Measurements from ENCODE around the gene CEP41. TPM values are rescaled to one million over a fixed set of nuclear protein-coding genes. Genes with fewer than 3 reads are reported as not detected.

CEP41 gene
- total RNA-seq, 1 donor from 2014 or later = 23.5 TPM

DNA sequence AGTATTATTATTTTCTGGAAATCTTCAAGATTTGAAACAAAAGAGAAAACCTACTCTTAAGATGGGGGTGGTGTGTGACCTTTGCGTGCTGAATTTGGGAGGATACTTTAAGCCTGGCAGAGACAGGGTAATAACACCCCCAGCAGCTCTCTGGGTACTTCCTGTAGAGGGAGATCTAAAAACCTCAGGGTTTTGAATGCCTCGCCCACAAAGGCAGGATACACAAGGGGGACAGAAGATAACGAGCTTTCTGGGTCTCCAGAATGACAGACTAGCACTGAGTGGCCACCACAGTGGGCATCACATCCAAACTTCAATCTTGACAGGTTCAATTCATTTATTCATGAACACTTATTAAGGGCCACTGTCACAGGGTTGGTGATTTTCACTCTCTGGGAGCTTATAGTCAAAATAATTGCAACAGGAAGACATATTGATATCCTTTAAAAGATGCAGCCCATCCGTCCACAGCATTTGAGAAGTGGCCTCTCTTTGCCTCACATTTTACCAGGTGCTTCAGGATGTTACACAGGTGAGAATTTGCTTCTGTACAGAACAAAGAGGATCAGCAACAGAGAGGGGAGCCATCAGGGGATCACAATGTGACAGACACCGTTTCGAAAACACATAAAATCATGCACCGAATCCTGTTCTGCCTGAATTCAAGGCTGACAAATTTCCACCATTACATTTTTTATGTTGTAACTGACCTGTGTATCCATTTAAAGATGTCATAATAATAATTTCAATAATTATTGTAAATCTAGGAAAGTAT lies 46.2 kb downstream of the CEP41 start:
- intact Hi-C loops (cut with micrococcal nuclease) = loop anchor here (2.0 to 10.0 kb wide), 2 partner anchors 20 to 50 kb away; partner anchors contain the start of gene CEP41

DNA sequence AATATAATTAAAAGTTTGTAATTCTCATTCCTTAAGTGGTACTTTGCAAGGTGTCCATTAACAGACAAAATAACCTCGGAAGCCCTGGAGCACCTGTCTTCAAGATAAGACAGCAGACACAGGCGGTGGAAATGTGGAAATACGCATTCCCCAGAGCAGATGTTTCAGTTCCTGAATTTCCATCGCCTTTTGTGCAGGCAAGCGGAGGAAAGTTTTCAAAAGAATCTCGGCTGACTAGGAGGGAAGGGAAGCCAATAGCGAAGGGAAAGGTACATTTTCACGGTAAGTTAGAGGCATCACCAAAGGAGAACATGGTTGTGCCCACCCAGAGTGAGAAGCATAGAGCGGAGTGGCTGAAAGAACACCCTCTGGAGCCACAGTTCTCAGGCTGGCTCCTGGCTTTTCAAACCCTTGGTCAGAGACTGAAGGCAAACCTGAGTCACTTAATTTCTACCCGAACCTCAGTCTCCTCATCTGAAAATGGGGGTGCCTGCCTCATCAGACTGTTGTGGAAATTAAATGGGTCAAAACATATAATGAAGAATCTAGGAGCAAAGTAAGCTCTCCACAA lies 46.9 kb downstream of the CEP41 start:
- intact Hi-C loops (cut with micrococcal nuclease) = loop anchor here (2.0 to 10.0 kb wide), 2 partner anchors 21 to 51 kb away; partner anchors contain the start of gene CEP41

DNA sequence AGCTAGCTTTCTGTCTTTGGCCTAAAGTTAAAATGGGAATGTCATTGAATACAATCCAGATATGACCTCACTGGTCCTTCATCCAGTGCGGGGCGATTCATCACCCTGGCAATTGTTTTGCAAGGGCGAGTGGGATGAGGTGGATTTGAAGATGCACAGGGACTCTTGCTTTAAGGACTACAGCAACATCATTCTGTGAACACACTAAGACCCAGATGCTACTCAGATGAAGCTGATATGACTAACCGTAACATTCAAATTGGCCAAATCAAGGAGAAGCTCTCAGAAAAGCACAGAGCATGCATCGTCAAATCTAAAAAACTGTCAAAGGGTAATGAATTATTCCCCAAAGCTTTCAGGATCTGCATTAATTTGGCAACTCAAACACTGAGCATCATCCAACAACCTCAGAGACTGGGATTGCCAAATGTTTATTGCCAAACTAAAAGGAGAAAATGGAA lies 47.7 kb downstream of the CEP41 start:
- intact Hi-C loops (cut with micrococcal nuclease) = loop anchor here (10.0 kb wide), 1 partner anchor 52 kb away; the partner anchor contains the start of gene CEP41

DNA sequence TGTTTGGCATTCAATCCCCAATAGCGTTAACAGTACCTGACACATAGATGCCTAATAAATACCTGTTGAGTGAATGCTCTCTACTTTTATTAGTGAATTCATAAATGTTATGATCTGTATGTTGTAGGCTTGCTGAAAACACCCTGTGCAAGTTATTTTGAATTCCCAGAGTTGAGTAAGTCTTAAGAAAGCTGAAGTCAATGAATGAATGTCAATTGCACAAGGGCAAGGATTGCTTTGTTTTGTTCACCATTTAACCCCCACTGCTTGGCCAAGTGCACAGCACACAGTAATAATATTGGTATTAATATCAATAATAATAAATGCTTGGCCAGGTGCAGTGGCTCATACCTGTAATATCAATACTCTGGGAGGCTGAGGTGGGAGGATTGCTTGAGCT lies 50.3 kb downstream of the CEP41 start:
- intact Hi-C loops (cut with micrococcal nuclease) = loop anchor here (10.0 kb wide), 1 partner anchor 54 kb away; the partner anchor contains the start of gene CEP41

DNA sequence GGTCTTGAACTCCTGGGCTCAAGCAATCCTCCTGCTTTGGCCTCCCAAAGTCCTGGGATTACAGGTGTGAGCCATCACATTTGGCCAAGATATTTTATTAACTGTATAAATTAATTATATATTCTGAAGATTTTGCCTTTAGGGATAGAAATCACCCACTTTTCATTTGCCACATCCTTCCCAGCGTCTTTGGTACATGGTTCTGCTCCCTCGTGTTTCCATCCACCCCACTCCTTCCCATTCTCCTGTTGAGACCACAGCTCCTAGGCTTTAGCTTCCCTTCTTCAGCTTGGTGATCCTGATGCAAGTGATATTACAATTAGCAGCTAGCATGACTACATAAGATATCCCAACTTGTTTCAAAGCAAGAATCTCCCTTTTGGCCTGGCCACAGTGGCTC lies 52.1 kb downstream of the CEP41 start:
- intact Hi-C loops (cut with micrococcal nuclease) = no loop called here

DNA sequence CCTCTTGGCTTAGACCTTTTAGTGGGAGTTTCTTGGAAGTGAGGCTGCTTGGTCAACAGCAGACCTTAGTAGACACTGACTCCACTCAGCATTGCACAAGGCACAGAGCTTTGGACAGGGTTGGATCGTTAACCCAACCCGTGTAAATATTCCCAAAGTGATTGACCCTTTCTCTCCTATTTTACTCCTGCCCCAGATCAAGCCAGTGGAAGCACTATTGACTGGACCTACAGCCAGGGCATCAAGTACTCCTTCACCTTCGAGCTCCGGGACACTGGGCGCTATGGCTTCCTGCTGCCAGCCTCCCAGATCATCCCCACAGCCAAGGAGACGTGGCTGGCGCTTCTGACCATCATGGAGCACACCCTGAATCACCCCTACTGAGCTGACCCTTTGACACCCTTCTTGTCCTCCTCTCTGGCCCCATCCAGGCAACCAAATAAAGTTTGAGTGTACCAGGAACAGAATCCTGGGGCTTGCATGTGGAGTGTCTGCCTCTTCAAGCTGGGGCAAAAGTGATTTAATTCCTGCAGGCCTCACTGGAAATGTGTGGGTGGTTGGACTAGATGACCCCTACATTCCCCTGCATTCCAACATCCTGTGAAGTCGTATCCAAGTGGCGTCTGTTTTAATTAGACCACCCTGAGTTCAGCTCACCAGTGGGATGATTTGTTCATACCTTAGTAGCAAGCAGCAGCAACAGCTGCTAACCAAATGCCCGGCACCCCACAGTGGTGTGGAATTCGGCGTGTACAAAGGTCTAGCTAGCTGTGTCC lies 53.0 kb downstream of the CEP41 start:
- intact Hi-C loops (cut with micrococcal nuclease) = no loop called here

DNA sequence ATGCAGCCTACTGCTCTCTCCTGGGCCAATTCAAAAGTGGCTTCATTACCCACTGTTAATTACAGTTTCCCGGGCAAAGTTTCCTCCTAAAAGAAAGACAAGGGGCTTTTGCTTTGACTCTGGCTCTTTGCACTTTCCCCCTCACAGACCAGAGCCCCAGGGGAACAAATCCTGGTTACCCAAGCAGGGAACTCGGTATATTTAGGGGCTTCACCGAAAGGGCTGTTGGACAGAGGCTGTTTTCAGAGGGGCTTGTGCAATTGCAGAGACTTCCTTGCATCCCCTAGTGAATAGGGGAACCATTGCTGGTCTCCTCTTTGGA lies 53.5 kb downstream of the CEP41 start:
- intact Hi-C loops (cut with micrococcal nuclease) = no loop called here

DNA sequence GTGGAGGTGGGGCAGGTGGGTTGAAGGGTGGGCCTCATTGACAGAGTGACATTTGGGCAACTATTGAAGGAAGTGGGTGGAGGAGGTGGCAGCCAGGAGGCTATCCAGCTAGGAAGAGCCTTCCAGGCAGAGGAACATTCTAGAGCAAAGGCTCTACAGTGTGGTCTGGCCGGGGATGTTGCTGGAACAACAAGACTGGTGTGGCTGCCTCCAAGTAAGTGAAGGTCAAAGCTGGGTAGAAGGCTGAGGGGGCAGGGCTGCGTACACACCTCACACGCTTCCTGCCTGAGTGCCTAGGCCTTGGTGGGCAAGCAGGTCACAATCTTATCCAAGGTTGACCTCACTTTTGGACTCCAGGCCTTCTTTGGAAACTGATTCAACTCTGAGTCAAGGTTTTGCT lies 53.9 kb downstream of the CEP41 start:
- intact Hi-C loops (cut with micrococcal nuclease) = no loop called here

DNA sequence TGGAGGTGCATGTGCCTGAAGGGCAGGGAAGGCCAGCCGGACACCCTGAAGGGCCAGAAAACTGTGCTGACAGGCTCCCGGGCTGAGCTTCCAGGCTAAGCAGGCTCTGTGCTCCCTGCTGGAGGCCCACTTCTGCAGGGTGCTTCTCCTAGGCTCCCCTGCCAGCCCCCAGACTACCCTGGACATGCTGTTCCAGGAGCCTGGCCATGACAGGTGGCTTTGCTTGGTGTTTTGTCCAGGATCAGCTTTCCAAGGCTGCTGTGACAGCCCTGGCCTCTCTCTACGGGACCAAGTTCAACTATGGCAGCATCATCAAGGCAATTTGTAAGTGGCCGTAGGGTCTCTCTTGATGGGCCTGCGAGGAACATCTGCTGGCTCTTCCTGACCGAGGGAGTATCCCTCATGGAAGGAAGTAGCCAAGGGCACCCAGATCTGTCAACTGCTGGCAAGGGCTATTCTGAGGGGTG lies 55.2 kb downstream of the CEP41 start:
- intact Hi-C loops (cut with micrococcal nuclease) = no loop called here

DNA sequence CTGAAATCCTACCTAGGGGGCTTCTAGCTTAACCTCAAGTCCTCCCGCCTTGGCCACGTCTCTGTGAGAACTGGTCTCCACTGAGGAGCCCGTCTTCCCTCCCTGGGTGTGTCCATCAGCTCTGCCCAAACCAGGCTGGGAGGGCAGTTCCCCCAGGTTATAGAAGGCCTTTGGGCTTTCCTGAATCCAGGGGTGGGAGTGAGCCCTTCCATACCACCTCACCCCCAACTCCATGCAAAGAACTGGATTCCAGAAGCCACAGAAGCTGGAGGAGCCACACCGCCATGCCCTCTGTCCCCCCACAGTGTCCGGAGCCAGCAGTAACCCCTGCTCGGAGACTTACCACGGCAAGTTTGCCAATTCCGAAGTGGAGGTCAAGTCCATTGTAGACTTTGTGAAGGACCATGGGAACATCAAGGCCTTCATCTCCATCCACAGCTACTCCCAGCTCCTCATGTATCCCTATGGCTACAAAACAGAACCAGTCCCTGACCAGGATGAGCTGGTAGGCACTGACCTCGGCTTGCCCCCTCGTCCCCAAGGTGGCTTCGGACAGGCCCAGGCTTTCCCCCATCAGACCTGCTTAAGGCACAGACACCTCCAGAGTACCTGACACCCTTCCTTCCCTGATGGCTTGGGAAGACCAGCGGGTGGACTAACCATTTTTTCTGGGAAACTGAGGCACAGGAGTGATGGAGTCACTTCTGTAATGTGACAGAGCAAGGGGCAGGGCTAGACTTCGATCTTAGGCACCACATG lies 55.8 kb downstream of the CEP41 start:
- intact Hi-C loops (cut with micrococcal nuclease) = no loop called here

DNA sequence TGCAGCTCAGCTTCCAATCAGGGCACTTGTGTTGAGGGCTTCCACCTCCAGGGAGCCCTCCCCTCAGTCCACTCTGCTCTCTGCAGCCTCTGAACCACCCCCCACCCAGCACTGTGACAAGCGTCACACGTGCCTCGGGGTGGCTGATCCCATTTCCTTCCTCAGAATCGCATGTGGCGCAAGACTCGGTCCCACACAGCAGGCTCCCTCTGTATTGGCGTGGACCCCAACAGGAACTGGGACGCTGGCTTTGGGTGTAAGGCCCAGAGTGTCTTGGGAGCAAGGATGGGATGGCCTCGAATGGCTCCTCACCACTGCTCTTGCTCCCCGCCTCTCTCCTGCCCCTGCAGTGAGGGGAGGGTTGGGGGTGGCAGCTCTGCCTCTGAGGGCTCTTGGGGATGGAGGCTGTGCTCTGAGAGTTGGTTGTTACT lies 56.4 kb downstream of the CEP41 start:
- intact Hi-C loops (cut with micrococcal nuclease) = no loop called here

DNA sequence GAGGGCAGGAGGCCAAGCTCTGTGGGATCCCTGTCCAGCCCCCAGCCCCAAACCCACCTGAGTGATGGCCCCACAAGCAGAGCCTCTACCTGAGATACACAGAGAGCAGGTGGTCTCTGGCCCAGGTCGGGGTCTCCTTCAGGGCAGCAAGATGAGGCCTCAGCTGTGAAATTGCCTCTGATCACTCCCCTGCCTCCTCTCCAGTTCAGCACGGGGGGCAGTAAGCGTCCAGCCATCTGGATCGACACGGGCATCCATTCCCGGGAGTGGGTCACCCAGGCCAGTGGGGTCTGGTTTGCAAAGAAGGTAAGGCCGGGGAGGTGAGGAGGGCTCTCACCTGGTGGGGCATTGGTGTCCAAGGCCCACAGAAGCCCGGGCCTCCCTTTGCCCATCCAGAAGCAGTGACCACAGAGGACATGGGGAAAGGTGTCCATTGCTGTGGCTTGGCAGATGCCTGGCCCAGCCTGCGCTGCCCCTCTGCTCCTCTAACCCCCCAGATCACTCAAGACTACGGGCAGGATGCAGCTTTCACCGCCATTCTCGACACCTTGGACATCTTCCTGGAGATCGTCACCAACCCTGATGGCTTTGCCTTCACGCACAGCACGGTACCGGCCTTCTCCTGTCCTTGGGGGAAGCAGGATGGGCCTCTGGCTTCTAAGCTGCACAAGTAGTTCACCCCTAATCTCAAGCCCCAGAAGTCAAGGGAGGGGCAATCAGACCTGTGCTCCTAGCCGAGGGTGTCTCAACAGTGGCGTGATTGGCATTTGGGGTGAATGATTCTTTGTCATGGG lies 57.4 kb downstream of the CEP41 start:
- intact Hi-C loops (cut with micrococcal nuclease) = no loop called here

DNA sequence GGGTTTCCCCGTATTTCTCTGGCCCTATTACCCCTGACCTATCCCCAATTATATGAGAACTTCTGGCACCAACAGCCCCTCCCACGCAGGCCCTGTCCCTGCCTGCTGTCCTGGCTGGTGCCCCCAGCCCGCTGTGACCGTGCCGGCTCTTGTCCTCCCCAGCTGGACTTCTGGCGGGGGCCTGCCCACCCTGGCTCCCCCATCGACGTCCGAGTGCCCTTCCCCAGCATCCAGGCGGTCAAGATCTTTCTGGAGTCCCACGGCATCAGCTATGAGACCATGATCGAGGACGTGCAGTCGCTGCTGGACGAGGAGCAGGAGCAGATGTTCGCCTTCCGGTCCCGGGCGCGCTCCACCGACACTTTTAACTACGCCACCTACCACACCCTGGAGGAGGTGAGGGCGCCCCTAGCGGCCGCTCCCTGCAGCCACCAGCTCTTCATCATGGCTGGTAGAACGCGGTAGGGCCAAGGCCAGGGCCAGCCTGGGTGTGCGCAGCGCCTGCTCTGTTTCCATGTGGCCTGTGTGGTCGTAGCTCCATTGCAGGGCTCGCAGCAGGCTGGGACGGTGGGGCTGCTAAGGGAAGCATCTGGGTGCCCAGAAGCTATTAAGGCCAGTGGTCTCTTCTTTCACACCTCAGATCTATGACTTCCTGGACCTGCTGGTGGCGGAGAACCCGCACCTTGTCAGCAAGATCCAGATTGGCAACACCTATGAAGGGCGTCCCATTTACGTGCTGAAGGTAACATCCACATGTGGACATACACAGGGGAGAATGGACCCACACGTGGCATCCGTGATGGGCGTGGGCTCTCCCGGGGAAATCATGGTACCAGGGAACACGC lies 59.1 kb downstream of the CEP41 start:
- intact Hi-C loops (cut with micrococcal nuclease) = no loop called here

DNA sequence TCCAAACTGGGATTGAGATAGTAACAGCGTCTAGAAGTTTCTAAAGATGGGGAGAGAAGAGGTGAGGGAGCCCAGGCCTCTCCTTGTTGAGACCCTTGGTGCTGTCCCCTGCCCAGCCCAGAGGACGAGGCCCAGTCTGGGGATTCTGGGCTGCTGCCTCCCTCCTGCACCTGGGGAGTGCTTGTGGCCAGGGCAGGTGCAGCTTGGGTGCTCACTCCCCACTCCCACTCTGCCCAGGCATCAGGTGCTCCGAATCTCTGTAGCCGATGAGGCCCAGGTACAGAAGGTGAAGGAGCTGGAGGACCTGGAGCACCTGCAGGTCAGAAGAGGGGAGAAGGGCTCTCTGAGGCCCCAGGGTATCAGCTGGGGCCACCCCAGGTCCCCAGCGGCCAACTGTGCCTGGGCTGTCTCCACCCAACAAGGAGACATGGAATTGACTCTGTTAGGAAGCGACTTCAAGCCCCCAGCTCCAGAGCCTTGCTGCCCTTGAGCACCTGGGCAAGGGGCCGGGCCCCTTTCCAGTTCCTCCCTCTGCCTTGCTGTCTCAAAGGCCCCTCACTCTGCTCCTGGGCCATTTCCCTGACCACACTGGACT lies 59.9 kb downstream of the CEP41 start:
- intact Hi-C loops (cut with micrococcal nuclease) = no loop called here

DNA sequence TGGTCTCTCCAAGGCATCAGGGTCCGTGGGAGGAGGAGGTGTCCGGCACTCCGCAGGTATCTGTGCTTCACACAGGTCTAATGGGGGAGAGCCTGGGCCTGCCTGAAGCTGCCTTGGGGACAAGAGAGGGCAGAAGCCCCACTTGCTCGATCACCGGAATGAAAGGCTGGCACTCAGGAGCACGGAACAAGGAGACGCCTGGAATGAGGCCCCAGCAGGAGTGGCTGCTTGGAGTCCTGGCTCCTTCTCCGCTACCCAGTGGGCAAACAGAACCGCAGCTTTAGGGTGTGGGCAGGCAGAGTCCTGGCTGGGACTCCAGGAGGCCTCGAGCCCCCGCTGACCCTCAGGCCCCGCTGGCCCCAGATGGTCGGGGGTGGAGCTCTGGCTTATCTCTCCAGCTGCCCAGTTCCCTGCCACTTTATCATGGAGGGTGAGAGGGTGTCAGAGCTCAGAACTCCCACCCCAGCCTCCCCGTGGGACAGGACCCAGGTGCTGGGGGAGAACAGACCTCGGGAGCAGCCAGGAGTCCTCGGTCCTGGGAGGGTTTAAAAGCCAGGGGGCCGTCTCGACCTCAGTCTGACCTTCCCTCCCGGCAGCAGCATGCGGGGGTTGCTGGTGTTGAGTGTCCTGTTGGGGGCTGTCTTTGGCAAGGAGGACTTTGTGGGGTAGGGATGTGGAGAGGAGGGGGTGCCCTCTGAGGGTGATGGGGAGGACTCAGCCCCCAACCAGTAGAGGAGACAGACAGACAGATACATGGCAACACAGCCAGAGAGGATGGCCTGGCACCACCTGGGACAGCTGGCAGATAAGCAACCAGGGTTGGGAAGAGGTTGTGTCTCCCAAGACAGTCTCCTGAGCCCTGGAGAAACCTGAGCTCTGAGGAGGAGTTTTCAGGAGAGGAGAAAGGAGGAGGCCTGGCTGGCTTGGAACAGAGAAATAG lies 60.6 kb downstream of the CEP41 start, which contains the start of gene CPA1:
Gene CPA1 (plus strand): TSS at position 574 of the 940 bp plus-strand sequence. CDS start 27 bp downstream, at position 601.
- intact Hi-C loops (cut with micrococcal nuclease) = no loop called here

DNA sequence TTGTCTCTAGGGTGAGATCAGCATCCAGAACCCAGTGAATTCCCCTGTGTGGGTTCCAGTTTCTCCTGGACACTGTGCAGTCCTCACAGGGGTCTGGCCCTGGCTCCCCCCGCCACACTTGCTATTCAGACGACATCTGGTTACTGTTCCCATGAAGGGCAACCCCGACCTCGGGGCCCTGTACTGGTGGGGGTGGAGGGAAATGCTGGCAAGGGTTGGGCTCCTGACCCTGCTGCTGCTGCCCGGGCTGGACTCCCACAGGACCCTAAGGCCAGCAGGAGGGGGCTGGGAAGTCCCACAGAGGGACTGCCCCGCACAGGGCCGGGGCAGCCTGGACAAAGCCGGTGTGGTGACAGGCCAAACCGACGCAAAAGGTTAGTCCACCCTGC lies 61.3 kb downstream of the CEP41 start:
- intact Hi-C loops (cut with micrococcal nuclease) = no loop called here

DNA sequence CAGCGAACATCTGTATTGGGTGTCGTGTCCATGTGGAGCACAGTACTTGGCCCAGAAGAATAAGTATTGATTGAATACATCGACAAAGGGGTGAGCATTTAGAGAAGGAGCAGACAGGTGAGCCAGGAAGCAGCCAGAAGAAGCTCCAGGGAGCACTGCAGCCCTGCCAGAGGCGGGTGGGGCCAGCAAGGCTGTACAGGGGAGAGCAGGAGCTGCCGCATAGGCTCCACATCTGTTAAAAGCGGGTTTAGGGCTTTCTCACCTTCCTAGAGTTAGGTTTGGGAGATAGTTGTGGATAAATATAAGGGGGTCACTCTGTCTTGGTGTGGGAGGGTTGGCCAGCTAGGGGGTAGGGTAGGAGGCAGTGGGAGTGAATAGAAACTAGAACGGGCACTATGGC lies 61.8 kb downstream of the CEP41 start:
- intact Hi-C loops (cut with micrococcal nuclease) = no loop called here

DNA sequence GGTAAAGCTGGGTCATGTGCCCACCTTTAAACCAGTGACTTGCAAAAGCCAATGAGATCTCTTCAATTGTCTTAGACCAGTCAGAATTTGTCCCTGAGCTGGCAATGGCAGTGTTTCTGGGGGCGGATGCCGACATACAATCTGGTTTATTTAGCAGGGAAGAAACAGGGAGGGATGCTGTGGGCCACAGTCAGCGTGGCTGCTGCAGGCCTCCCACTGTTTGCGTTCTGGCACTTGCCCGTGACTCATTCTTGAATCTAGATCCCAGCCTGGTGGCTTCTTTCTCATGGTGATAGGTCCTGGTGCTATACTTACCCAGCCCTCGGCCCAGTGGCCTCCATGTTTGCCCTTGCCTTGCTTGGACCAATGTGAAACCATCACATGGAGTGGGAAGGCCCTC lies 63.6 kb downstream of the CEP41 start:
- intact Hi-C loops (cut with micrococcal nuclease) = no loop called here
